ENCODE data around the gene DSCAM. TPM values are rescaled to one million over a fixed set of nuclear protein-coding genes. Genes with fewer than 3 reads are reported as not detected.

The DSCAM gene
- total RNA-seq, 1 experiment from 2014 or later, result not detected

- Histone ChIP-seq H3K9me3 (ENCODE audit: control insufficient read depth in 1 of 2, insufficient read depth in 1 of 2, low read depth in 1 of 2, low read length in 2 of 2) (peaks cover 0 to 22% of the 10 kb centered on the region in 2 experiments; a peak in 2 of 4 replicates), H3K36me3 (ENCODE audit: control insufficient read depth in 1 of 2, insufficient read depth in 2 of 2, low read length in 2 of 2) (no peaks in the 10 kb centered on the region), H3K4me3 (replicated peaks in 1 of 2; ENCODE audit: low read depth in 1 of 2, low read length in 2 of 2) (no peak overlapping the region), H4K20me1 (ENCODE audit: insufficient read depth) (no peaks in the 10 kb centered on the region), H3K27me3 (ENCODE audit: insufficient read depth, low read length) (no peaks in the 10 kb centered on the region), H3K9ac (ENCODE audit: low read length) (no peak overlapping the region), H3K4me2 (ENCODE audit: low read length) (no peak overlapping the region), H3K27ac (ENCODE audit: low read depth, low read length) (no peak overlapping the region), H2AFZ (ENCODE audit: low read depth, low read length, poor library complexity, severe bottlenecking) (no peak overlapping the region), H3K9me2 (ENCODE audit: insufficient read depth) (no peaks in the 10 kb centered on the region), H3K79me2 (ENCODE audit: insufficient read depth, low read length) (no peaks in the 10 kb centered on the region), H3K4me1 (ENCODE audit: control insufficient read depth in 1 of 2, insufficient read depth in 2 of 2, low read length in 2 of 2) (no peaks in the 10 kb centered on the region)
- ATAC-seq (no peak), DNase-seq (ENCODE audit: low read depth, low spot score) (no peak)
- intact Hi-C loops (cut with micrococcal nuclease), result no loop called here
- ChIA-PET POLR2A (no interaction called here), CTCF (no interaction called here), RAD21 (ENCODE audit: low non-redundant PET in 1 of 2, low total read pairs in 2 of 2, uncharacterized antibody in 2 of 2, unreplicated experiment in 2 of 2) (no interaction called here)
- TF ChIP-seq CTCF (IDR thresholded peaks at IDR 0.05 in 2 of 3, conservative IDR thresholded peaks at IDR 0.05 in 1 of 3; ENCODE audit: borderline replicate concordance in 1 of 3, insufficient read depth in 1 of 3, low read depth in 2 of 3, low read length in 2 of 3) (no peak), REST (IDR thresholded peaks at IDR 0.05; ENCODE audit: low read depth) (no peak), CBX3 (IDR thresholded peaks at IDR 0.05; ENCODE audit: low read depth) (no peak), SIN3A (IDR thresholded peaks at IDR 0.05; ENCODE audit: low read depth) (no peak), POLR2A (IDR thresholded peaks at IDR 0.05; ENCODE audit: borderline replicate concordance, extremely low read depth, insufficient read depth, insufficient read length) (no peak), EZH2phosphoT487 (IDR thresholded peaks at IDR 0.05; ENCODE audit: borderline replicate concordance) (no peak), SRF (IDR thresholded peaks at IDR 0.05; ENCODE audit: low read depth) (no peak), ATF3 (IDR thresholded peaks at IDR 0.05) (no peak), JUND (IDR thresholded peaks at IDR 0.05) (no peak), ZBTB33 (IDR thresholded peaks at IDR 0.05; ENCODE audit: extremely low read depth, insufficient replicate concordance, low read length) (no peak), SP1 (IDR thresholded peaks at IDR 0.05; ENCODE audit: low read depth) (no peak), FOSL1 (IDR thresholded peaks at IDR 0.05; ENCODE audit: low read depth) (no peak), ZNF274 (IDR thresholded peaks at IDR 0.05; ENCODE audit: low read depth, low read length) (no peak)
- BruUV-seq (replicated peaks), result no TSS peak
Measured at GRCh38 chr21:40783404-40783803, 63.6 kb downstream of the DSCAM start.

Measured in HCT116 (cell line).